Activated CD4-positive, alpha-beta T cell treated with anti-CD3 and anti-CD28 coated beads for 36 hours (primary cell): ENCODE measurements around the gene ATF7IP. TPM values are rescaled to one million over a fixed set of nuclear protein-coding genes. Genes with fewer than 3 reads are reported as not detected.
"Not testable (repeated sequence)": the region's sequence is repeated elsewhere in the genome, so short reads cannot be mapped to it uniquely, and the experiment has no call there.

Experiments used
- ATAC-seq: fragments of 200-7000 bp; cut with Tn5 transposase; one replicate; pipeline ENCODE4 v1.10.0; 2021; ENCODE audit warnings: mild to moderate bottlenecking, moderate library complexity
- CTCF ChIA-PET: fragments of 350-600 bp; sonication (Branson Sonifier 250); formaldehyde crosslinking; loops from one replicate; lab custom pipeline; 2021; ENCODE audit warnings: antibody characterized with exemption; lab: Charles Lee
- POLR2A ChIA-PET: fragments of 350-600 bp; sonication (Branson Sonifier 250); formaldehyde crosslinking; loops from one replicate; lab custom pipeline; 2021; ENCODE audit warnings: antibody characterized with exemption, inconsistent platforms; lab: Charles Lee
- DNase-seq: peaks from one replicate; pipeline ENCODE4 v3.0.0-alpha.2; 2020
- H3K27ac Mint-ChIP-seq: one replicate; pipeline ENCODE4 v1.8.0; 2021; ENCODE audit warnings: mixed read lengths
- H3K27me3 Mint-ChIP-seq: one replicate; pipeline ENCODE4 v1.8.0; 2021; ENCODE audit warnings: mixed read lengths
- H3K36me3 Mint-ChIP-seq: one replicate; pipeline ENCODE4 v1.8.0; 2021; ENCODE audit warnings: low read depth, mixed read lengths
- H3K4me1 Mint-ChIP-seq: one replicate; pipeline ENCODE4 v1.8.0; 2021; ENCODE audit warnings: mixed read lengths
- H3K4me3 Mint-ChIP-seq: one replicate; pipeline ENCODE4 v1.8.0; 2021; ENCODE audit warnings: mild to moderate bottlenecking, moderate library complexity, mixed read lengths
- H3K9me3 Mint-ChIP-seq: one replicate; pipeline ENCODE4 v1.8.0; 2021; ENCODE audit warnings: low read depth, mixed read lengths
- intact Hi-C, 2 experiments: fragments of 100-400 bp; cut with DNase I in 1 of 2; cut with micrococcal nuclease in 1 of 2; formaldehyde crosslinking; loops; one replicate each; pipeline versions ENCODE4 v1.14.2 to v1.15.1; 2022 to 2024; cut with DNase I, micrococcal nuclease
- total RNA-seq, 2 experiments: library from RNA; stranded (reverse); gene quantifications; one replicate each; pipeline ENCODE4 v1.2.3, GENCODE V29; 2021

Gene ATF7IP
- 100 to 1,000 TPM in 1 of 2 experiments, 10 to 100 TPM in 1; 81.3 to 101 TPM for total RNA-seq

GRCh38 chr12:14365294-14366208 is at the start of gene ATF7IP:
Gene ATF7IP (plus strand): TSS chr12:14365682. CDS start chr12:14423916, 58,234 bp downstream.
- peak within 1 kb of the TSS; percentile 76 for H3K4me3 Mint-ChIP-seq
- ATAC-seq (peak; percentile 85), DNase-seq (peak; percentile 97)
- peaks cover 22% of the 10 kb centered on the region for H3K36me3 Mint-ChIP-seq
- intact Hi-C loops = loop anchor here (1.0 to 10.0 kb wide), 16 partner anchors 29 to 1640 kb away; partner anchors contain the start of genes ARHGDIB (in 1 of the 2) and EMP1 (in 1 of the 2)
- no peaks in the 10 kb centered on the region for H3K9me3 Mint-ChIP-seq
- H3K27ac Mint-ChIP-seq = peak within 1 kb of the TSS; percentile 98
- ChIA-PET POLR2A (interaction anchor here (0.6 to 1.8 kb wide), 13 partner anchors 10 to 596 kb away, joined by 3 to 27 read pairs (median 7); partner anchors contain the start of gene ARHGDIB), CTCF (interaction anchor here (0.6 to 2.6 kb wide), 29 partner anchors 9 to 406 kb away, joined by 3 to 36 read pairs (median 6); a partner anchor contains a TSS)
- H3K4me1 Mint-ChIP-seq = peaks cover 33% of the 10 kb centered on the region
- no peaks in the 10 kb centered on the region for H3K27me3 Mint-ChIP-seq

- CTCF ChIA-PET = interaction anchor here (0.7 kb wide), 1 partner anchor 16 kb away, joined by 3 read pairs; no protein-coding TSS in a partner anchor
- no peak overlapping the region for H3K27ac Mint-ChIP-seq
- DNase-seq (no peak), ATAC-seq (no peak)
- H3K4me1 Mint-ChIP-seq = no peaks in the 10 kb centered on the region
- H3K36me3 Mint-ChIP-seq = no peaks in the 10 kb centered on the region
- POLR2A ChIA-PET = no interaction called here
- no peaks in the 10 kb centered on the region for H3K27me3 Mint-ChIP-seq
- no peaks in the 10 kb centered on the region for H3K9me3 Mint-ChIP-seq
- H3K4me3 Mint-ChIP-seq = no peak overlapping the region
- intact Hi-C loops = no loop called here
These were observed 47.9 kb upstream of the ATF7IP start for GRCh38 chr12:14317362-14318146.

- CTCF ChIA-PET = interaction anchor here (0.6 kb wide), 1 partner anchor 1516 kb away, joined by 3 read pairs; no protein-coding TSS in a partner anchor
- H3K36me3 Mint-ChIP-seq, DNase-seq, POLR2A ChIA-PET, H3K9me3 Mint-ChIP-seq, H3K27ac Mint-ChIP-seq, ATAC-seq, H3K4me1 Mint-ChIP-seq, H3K4me3 Mint-ChIP-seq, H3K27me3 Mint-ChIP-seq: not testable (repeated sequence)
- intact Hi-C loops = loop anchor here in 1 of 2 experiments (10.0 kb wide), 1 partner anchor 285 kb away; no protein-coding TSS in a partner anchor
These were observed 45.6 kb upstream of the ATF7IP start for GRCh38 chr12:14319704-14320427.

- Mint-ChIP-seq H3K36me3 (no peaks in the 10 kb centered on the region), H3K27me3 (no peaks in the 10 kb centered on the region), H3K27ac (no peak overlapping the region), H3K4me3 (no peak overlapping the region), H3K9me3 (no peaks in the 10 kb centered on the region), H3K4me1 (no peaks in the 10 kb centered on the region)
- intact Hi-C loops = loop anchor here in 1 of 2 experiments (10.0 kb wide), 1 partner anchor 282 kb away; no protein-coding TSS in a partner anchor
- DNase-seq (no peak), ATAC-seq (no peak)
- CTCF ChIA-PET = interaction anchor here (0.7 kb wide), 1 partner anchor 132 kb away, joined by 3 read pairs; no protein-coding TSS in a partner anchor
- POLR2A ChIA-PET = no interaction called here
These were observed 43.1 kb upstream of the ATF7IP start for GRCh38 chr12:14322403-14322802.

GRCh38 chr12:14325716-14326343 is 39.7 kb upstream of the ATF7IP start:
- no peak overlapping the region for H3K4me3 Mint-ChIP-seq
- no peaks in the 10 kb centered on the region for H3K9me3 Mint-ChIP-seq
- no peaks in the 10 kb centered on the region for H3K36me3 Mint-ChIP-seq
- H3K4me1 Mint-ChIP-seq = no peaks in the 10 kb centered on the region
- DNase-seq = no peak
- ChIA-PET CTCF (no interaction called here), POLR2A (no interaction called here)
- intact Hi-C loops = loop anchor here in 1 of 2 experiments (10.0 kb wide), 1 partner anchor 279 kb away; no protein-coding TSS in a partner anchor
- H3K27me3 Mint-ChIP-seq = no peaks in the 10 kb centered on the region
- ATAC-seq = no peak
- no peak overlapping the region for H3K27ac Mint-ChIP-seq

- Mint-ChIP-seq H3K36me3 (no peaks in the 10 kb centered on the region), H3K4me1 (no peaks in the 10 kb centered on the region), H3K4me3 (no peak overlapping the region), H3K9me3 (no peaks in the 10 kb centered on the region), H3K27me3 (no peaks in the 10 kb centered on the region), H3K27ac (no peak overlapping the region)
- CTCF ChIA-PET = interaction anchor here (0.5 kb wide), 1 partner anchor 86 kb away, joined by 3 read pairs; no protein-coding TSS in a partner anchor
- intact Hi-C loops = loop anchor here in 1 of 2 experiments (10.0 kb wide), 1 partner anchor 278 kb away; no protein-coding TSS in a partner anchor
- POLR2A ChIA-PET = no interaction called here
- DNase-seq (no peak), ATAC-seq (no peak)
These were observed 38.8 kb upstream of the ATF7IP start for GRCh38 chr12:14326699-14327098.

GRCh38 chr12:14327711-14328110 is 37.8 kb upstream of the ATF7IP start:
- Mint-ChIP-seq H3K4me3 (no peak overlapping the region), H3K27ac (no peak overlapping the region), H3K9me3 (peaks cover 5% of the 10 kb centered on the region), H3K4me1 (no peaks in the 10 kb centered on the region), H3K36me3 (peaks cover 2% of the 10 kb centered on the region), H3K27me3 (no peaks in the 10 kb centered on the region)
- intact Hi-C loops = loop anchor here in 1 of 2 experiments (10.0 kb wide), 1 partner anchor 277 kb away; no protein-coding TSS in a partner anchor
- POLR2A ChIA-PET = no interaction called here
- CTCF ChIA-PET = no interaction called here
- no peak for ATAC-seq
- DNase-seq = no peak

GRCh38 chr12:14332482-14332881 is 33.0 kb upstream of the ATF7IP start:
- ATAC-seq (no peak), DNase-seq (no peak)
- no peak overlapping the region for H3K4me3 Mint-ChIP-seq
- H3K27ac Mint-ChIP-seq = no peak overlapping the region
- ChIA-PET POLR2A (no interaction called here), CTCF (interaction anchor here (1.1 kb wide), 1 partner anchor 95 kb away, joined by 3 read pairs; no protein-coding TSS in a partner anchor)
- H3K27me3 Mint-ChIP-seq = no peaks in the 10 kb centered on the region
- intact Hi-C loops = no loop called here
- no peaks in the 10 kb centered on the region for H3K4me1 Mint-ChIP-seq
- peaks cover 6% of the 10 kb centered on the region for H3K36me3 Mint-ChIP-seq
- peaks cover 21% of the 10 kb centered on the region for H3K9me3 Mint-ChIP-seq

GRCh38 chr12:14340371-14340770 is 25.1 kb upstream of the ATF7IP start:
- ATAC-seq = no peak
- H3K36me3 Mint-ChIP-seq = peaks cover 10% of the 10 kb centered on the region
- H3K9me3 Mint-ChIP-seq = peaks cover 43% of the 10 kb centered on the region
- H3K27ac Mint-ChIP-seq = no peak overlapping the region
- H3K4me1 Mint-ChIP-seq = no peaks in the 10 kb centered on the region
- ChIA-PET CTCF (interaction anchor here (1.3 kb wide), 1 partner anchor 102 kb away, joined by 3 read pairs; no protein-coding TSS in a partner anchor), POLR2A (no interaction called here)
- H3K4me3 Mint-ChIP-seq = no peak overlapping the region
- intact Hi-C loops = no loop called here
- no peaks in the 10 kb centered on the region for H3K27me3 Mint-ChIP-seq
- DNase-seq = no peak

- CTCF ChIA-PET = not testable (repeated sequence)
- H3K9me3 Mint-ChIP-seq = peaks cover 27% of the 10 kb centered on the region
These were observed 14.0 kb upstream of the ATF7IP start for GRCh38 chr12:14351524-14351923.

More at GRCh38 chr12:14351524-14351923, 14.0 kb upstream of the ATF7IP start:
- intact Hi-C loops, H3K36me3 Mint-ChIP-seq, H3K27me3 Mint-ChIP-seq, POLR2A ChIA-PET, H3K4me1 Mint-ChIP-seq, H3K27ac Mint-ChIP-seq, DNase-seq, ATAC-seq, H3K4me3 Mint-ChIP-seq: not testable (repeated sequence)
